Measurements from ENCODE around the gene HDGFL2. TPM values are rescaled to one million over a fixed set of nuclear protein-coding genes. Genes with fewer than 3 reads are reported as not detected.

Gene HDGFL2
- total and polyA plus RNA-seq, 8 donors, result 30.9 to 87.4 (median 73.1) TPM

DNA sequence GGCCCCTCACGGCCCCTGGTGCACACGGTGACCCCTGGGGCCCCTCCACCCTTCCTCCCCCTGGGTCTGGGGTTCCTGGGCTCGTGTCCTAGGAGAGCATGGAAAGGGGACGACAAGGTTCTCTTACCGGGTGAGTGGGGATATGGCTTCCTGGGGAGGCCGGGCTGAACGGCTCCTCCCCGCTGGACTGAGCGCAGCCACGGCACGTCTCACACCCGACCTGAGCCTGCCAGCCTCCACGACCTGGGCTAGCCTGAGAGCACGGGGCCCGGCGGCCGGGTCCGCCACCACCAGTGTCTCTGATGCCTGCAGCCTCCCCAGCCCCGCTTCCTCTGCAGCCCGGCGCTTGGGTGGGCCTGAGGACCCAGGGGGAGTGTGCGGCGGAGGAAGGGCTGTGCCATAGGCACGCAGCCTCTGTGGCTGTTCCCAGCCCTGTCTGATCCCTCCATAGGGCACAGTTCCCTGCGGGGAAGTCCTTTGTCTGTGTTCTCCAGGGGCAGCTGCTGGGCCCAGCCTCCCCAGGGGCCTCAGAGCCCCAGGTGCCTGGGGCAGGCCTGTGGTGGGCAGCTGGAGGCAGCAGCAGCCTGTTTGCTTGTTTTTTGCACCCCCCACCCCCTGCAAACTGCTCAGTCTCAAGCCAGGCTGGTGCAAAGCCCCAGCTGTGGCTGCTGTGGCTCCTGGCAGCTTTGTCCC lies 31.2 kb downstream of the HDGFL2 start:
- no peak for ATAC-seq
- TF ChIP-seq, protein P1, sequence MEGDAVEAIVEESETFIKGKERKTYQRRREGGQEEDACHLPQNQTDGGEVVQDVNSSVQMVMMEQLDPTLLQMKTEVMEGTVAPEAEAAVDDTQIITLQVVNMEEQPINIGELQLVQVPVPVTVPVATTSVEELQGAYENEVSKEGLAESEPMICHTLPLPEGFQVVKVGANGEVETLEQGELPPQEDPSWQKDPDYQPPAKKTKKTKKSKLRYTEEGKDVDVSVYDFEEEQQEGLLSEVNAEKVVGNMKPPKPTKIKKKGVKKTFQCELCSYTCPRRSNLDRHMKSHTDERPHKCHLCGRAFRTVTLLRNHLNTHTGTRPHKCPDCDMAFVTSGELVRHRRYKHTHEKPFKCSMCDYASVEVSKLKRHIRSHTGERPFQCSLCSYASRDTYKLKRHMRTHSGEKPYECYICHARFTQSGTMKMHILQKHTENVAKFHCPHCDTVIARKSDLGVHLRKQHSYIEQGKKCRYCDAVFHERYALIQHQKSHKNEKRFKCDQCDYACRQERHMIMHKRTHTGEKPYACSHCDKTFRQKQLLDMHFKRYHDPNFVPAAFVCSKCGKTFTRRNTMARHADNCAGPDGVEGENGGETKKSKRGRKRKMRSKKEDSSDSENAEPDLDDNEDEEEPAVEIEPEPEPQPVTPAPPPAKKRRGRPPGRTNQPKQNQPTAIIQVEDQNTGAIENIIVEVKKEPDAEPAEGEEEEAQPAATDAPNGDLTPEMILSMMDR (IDR thresholded peaks at IDR 0.05), result no peak
- Histone ChIP-seq H3K4me3 (no peak overlapping the region), H3K9me3 (no peaks in the 10 kb centered on the region), H3K4me1 (no peaks in the 10 kb centered on the region), H3K27ac (no peak overlapping the region), H3K36me3 (peaks cover 0 to 78% of the 10 kb centered on the region in 2 donors), H3K27me3 (no peaks in the 10 kb centered on the region)
- intact Hi-C loops (cut with DNase I), result no loop called here
- no peak for DNase-seq

DNA sequence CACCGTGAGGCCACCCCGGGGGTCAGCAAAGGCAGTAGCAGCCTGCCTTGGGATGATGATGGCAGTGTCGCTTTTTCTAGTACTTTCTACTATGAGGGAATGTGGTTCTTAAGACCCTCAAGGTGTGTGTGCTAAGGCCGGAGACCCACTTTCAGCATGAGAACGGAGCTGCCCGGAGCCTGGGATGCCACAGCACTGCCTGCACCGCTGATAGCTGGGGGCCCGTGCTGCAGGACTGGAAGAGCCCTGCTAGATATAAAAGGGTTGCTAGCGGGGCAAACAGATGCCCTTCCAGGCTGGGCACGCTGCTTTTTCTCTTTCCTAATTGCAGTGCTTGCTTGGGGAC lies 31.7 kb downstream of the HDGFL2 start:
- H3K27ac ChIP-seq, result no peak overlapping the region
- no peak overlapping the region for H3K4me3 ChIP-seq
- ATAC-seq, result no peak

DNA sequence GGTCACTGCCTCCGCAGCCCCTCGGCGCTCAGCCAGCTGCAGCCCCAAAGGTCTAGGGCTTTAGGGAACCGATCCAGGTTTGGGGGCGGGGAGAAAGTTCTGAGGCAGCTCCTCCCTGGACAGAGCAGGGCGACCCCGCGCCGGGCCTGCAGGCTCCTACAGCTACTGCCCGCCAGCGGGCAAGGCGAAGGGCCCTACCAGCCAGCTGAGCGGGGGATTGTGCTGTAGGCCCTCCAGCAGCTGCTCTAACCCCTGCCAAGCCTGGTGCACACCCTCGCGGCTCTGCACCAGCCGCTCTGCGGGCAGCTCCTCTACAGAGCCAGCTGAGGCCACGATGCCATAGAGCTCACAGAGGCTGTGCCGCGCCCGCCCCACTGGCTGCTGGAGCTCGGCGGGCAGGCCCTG lies 32.2 kb downstream of the HDGFL2 start:
- no peaks in the 10 kb centered on the region for H3K27me3 ChIP-seq
- ATAC-seq, result no peak
- H3K36me3 ChIP-seq, result peaks cover 0 to 68% of the 10 kb centered on the region in 2 donors
- TF ChIP-seq, protein P1 (IDR thresholded peaks at IDR 0.05), result no peak
- DNase-seq, result no peak
- H3K4me1 ChIP-seq, result no peaks in the 10 kb centered on the region
- H3K9me3 ChIP-seq, result no peaks in the 10 kb centered on the region
- H3K27ac ChIP-seq, result no peak overlapping the region
- intact Hi-C loops (cut with DNase I), result no loop called here
- no peak overlapping the region for H3K4me3 ChIP-seq

More for the DNA sequence above, 31.7 kb downstream of the HDGFL2 start:
- no peaks in the 10 kb centered on the region for H3K27me3 ChIP-seq
- intact Hi-C loops (cut with DNase I), result no loop called here
- TF ChIP-seq, protein P1 (IDR thresholded peaks at IDR 0.05), result no peak
- no peak for DNase-seq
- no peaks in the 10 kb centered on the region for H3K4me1 ChIP-seq
- H3K36me3 ChIP-seq, result peaks cover 0 to 73% of the 10 kb centered on the region in 2 donors
- no peaks in the 10 kb centered on the region for H3K9me3 ChIP-seq

DNA sequence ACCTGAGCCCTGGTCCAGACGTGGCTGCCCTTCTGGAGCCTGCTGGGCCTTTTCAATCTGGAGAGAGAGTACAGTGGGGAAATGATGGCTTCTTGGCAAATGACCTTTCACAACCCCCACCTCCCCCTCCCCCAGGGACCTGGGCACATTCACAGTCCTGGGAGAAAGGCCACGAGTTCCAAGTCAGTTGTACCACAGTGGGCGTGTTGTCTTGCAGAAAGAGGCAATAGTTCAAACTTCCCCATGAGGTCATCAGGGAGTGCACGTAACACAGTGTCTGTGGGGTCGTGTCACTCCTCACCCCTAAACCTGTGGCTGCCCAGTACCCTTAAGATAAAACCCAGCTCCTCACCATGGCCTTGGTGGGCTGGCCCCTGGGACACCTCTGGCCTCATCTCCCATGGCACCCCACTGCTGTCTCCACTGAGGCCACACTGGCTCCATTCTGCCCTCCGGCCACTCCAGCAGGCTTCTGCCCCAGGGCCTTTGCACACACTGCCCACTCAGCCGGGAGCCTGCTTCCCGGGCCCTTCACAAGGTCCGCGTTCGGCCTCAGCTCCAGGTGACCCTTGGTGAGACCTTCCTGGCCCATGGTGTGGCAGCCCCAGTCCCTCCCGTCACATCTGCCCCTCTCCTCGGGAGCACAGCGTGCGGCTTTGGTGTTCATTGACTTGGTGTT lies 32.9 kb downstream of the HDGFL2 start:
- Histone ChIP-seq H3K36me3 (peaks cover 0 to 61% of the 10 kb centered on the region in 2 donors), H3K9me3 (no peaks in the 10 kb centered on the region), H3K27me3 (no peaks in the 10 kb centered on the region), H3K4me1 (no peaks in the 10 kb centered on the region), H3K4me3 (no peak overlapping the region), H3K27ac (no peak overlapping the region)
- ATAC-seq (no peak), DNase-seq (no peak)
- intact Hi-C loops (cut with DNase I), result no loop called here
- TF ChIP-seq, protein P1 (IDR thresholded peaks at IDR 0.05), result no peak

DNA sequence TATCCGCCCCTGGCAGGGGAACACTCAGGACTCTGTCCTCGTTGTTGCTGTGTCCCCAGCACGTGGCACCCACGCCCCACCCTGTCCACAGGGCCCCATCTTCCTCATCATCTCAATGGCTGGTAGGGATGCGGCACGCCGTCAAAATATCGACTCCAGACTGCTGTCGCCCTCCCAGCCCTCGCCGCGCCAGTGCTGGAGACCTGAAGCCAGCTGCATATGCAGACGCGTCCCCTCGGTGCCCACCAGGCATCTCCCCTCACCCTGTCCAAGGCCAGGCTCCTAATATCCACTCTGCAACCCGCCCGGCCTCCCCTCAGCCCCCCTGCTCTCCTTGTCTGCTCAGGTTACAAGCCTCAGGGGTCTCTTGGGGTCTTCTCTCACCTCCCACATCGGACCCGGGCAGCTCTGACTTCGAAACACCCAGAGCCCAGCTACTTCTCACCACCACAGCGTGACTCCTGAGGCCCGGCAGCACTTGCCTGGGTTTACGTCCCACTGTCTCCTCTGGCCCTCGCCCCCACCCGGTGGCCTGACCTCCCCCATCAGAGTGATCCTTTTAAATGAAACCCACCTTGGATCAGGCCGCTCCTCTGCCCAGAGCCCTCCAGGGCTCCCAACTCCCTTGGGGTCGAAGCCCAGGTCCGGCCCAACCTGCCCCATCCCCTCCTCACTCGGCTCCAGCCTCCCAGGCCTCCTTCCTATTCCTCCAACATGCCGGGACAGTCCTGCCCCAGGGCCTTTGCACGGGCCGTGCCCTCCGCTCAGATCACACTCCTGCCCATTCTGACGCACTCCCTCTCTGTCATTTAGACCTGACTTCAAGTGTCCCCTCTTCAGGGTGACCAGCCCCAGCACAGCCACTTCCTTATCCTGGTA lies 33.7 kb downstream of the HDGFL2 start:
- no peak overlapping the region for H3K4me3 ChIP-seq
- H3K27ac ChIP-seq, result no peak overlapping the region
- DNase-seq (no peak), ATAC-seq (no peak)
- no peaks in the 10 kb centered on the region for H3K4me1 ChIP-seq
- TF ChIP-seq, protein P1 (IDR thresholded peaks at IDR 0.05), result no peak
- no peaks in the 10 kb centered on the region for H3K27me3 ChIP-seq
- intact Hi-C loops (cut with DNase I), result no loop called here
- no peaks in the 10 kb centered on the region for H3K9me3 ChIP-seq
- H3K36me3 ChIP-seq, result peaks cover 0 to 53% of the 10 kb centered on the region in 2 donors
